ENCODE measurements around the gene SEMA3B. TPM values are rescaled to one million over a fixed set of nuclear protein-coding genes. Genes with fewer than 3 reads are reported as not detected.
"Not testable (repeated sequence)": the region's sequence is repeated elsewhere in the genome, so short reads cannot be mapped to it uniquely, and the experiment has no call there.

Gene SEMA3B
- polyA plus RNA-seq, 1 donor (not counting 4 experiments of a cell fraction or from before 2014, with no cell fraction given) = 0.58 TPM

- H3K27ac ChIP-seq (ENCODE audit: control insufficient read depth, insufficient read depth, low read length) = no peak overlapping the region
These were observed 2.5 kb downstream of the SEMA3B start for GRCh38 chr3:50271314-50271936.

DNA sequence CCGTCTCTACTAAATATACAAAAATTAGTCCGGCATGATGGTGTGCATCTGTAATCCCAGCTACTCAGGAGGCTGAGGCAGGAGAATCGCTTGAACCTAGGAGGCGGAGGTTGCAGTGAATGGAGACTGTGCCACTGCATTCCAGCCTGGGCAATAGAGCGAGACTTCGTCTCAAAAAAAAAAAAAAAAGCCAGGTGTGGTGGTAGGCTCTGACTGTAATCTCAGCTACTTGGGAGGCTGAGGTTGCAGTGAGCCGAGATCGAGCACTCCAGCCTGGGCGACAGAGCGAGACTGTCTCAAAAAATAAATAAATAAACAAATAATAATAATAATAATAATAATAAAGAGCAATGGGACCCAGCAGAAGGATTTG is 3.6 kb downstream of the SEMA3B start:
- H3K9ac ChIP-seq (ENCODE audit: control insufficient read depth, extremely low read depth, insufficient read depth, low read length); H3K9me1 ChIP-seq (ENCODE audit: control insufficient read depth, extremely low read depth, insufficient read depth, low read length); H2AFZ ChIP-seq (ENCODE audit: control insufficient read depth, low read length); H4K20me1 ChIP-seq (ENCODE audit: control insufficient read depth, extremely low read depth, insufficient read depth, low read length); H3K27ac ChIP-seq (ENCODE audit: control insufficient read depth, insufficient read depth, low read length); H3K36me3 ChIP-seq (ENCODE audit: control insufficient read depth in 2 of 2, extremely low read depth in 1 of 2, insufficient read depth in 2 of 2, low read length in 2 of 2); H3K4me3 ChIP-seq (ENCODE audit: control insufficient read depth in 2 of 3, extremely low read depth in 1 of 3, insufficient read depth in 2 of 3, low read depth in 1 of 3, low read length in 3 of 3); H3K9me3 ChIP-seq (ENCODE audit: control insufficient read depth, low read depth, low read length); dilution Hi-C loops (cut with MboI; ENCODE audit: extremely low pct_ligation_motif_present, low sequenced_read_pairs); DNase-seq (ENCODE audit: low read depth, low spot score); FAIRE-seq; H3K79me2 ChIP-seq (ENCODE audit: control insufficient read depth, insufficient read depth, low read length): not testable (repeated sequence)
- Histone ChIP-seq H3K27me3 (ENCODE audit: control insufficient read depth, extremely low read depth, insufficient read depth, low read length) (peaks cover 40% of the 10 kb centered on the region), H3K4me1 (ENCODE audit: control insufficient read depth, extremely low read depth, insufficient read depth, low read length) (peaks cover 28% of the 10 kb centered on the region), H3K4me2 (ENCODE audit: control insufficient read depth, extremely low read depth, insufficient read depth, low read depth, low read length) (peak overlapping the region; percentile 87)

More at GRCh38 chr3:50271314-50271936, 2.5 kb downstream of the SEMA3B start:
- DNase-seq (ENCODE audit: low read depth, low spot score) (no peak), FAIRE-seq (no peak)
- H3K79me2 ChIP-seq (ENCODE audit: control insufficient read depth, insufficient read depth, low read length) = no peaks in the 10 kb centered on the region
- no peaks in the 10 kb centered on the region for H3K9me1 ChIP-seq (ENCODE audit: control insufficient read depth, extremely low read depth, insufficient read depth, low read length)
- no peak overlapping the region for H2AFZ ChIP-seq (ENCODE audit: control insufficient read depth, low read length)
- H4K20me1 ChIP-seq (ENCODE audit: control insufficient read depth, extremely low read depth, insufficient read depth, low read length) = no peaks in the 10 kb centered on the region
- H3K36me3 ChIP-seq (ENCODE audit: control insufficient read depth in 2 of 2, extremely low read depth in 1 of 2, insufficient read depth in 2 of 2, low read length in 2 of 2) = no peaks in the 10 kb centered on the region
- no peak overlapping the region for H3K4me3 ChIP-seq (ENCODE audit: control insufficient read depth in 2 of 3, extremely low read depth in 1 of 3, insufficient read depth in 2 of 3, low read depth in 1 of 3, low read length in 3 of 3)
- peaks cover 28% of the 10 kb centered on the region for H3K4me1 ChIP-seq (ENCODE audit: control insufficient read depth, extremely low read depth, insufficient read depth, low read length)
- no peak overlapping the region for H3K9ac ChIP-seq (ENCODE audit: control insufficient read depth, extremely low read depth, insufficient read depth, low read length)
- no peaks in the 10 kb centered on the region for H3K9me3 ChIP-seq (ENCODE audit: control insufficient read depth, low read depth, low read length)
- no peak overlapping the region for H3K4me2 ChIP-seq (ENCODE audit: control insufficient read depth, extremely low read depth, insufficient read depth, low read depth, low read length)
- peaks cover 34% of the 10 kb centered on the region for H3K27me3 ChIP-seq (ENCODE audit: control insufficient read depth, extremely low read depth, insufficient read depth, low read length)
- dilution Hi-C loops (cut with MboI; ENCODE audit: extremely low pct_ligation_motif_present, low sequenced_read_pairs) = no loop called here
- TF ChIP-seq EZH2 (IDR thresholded peaks at IDR 0.05; ENCODE audit: low read length) = no peak
- TF ChIP-seq, protein P1, sequence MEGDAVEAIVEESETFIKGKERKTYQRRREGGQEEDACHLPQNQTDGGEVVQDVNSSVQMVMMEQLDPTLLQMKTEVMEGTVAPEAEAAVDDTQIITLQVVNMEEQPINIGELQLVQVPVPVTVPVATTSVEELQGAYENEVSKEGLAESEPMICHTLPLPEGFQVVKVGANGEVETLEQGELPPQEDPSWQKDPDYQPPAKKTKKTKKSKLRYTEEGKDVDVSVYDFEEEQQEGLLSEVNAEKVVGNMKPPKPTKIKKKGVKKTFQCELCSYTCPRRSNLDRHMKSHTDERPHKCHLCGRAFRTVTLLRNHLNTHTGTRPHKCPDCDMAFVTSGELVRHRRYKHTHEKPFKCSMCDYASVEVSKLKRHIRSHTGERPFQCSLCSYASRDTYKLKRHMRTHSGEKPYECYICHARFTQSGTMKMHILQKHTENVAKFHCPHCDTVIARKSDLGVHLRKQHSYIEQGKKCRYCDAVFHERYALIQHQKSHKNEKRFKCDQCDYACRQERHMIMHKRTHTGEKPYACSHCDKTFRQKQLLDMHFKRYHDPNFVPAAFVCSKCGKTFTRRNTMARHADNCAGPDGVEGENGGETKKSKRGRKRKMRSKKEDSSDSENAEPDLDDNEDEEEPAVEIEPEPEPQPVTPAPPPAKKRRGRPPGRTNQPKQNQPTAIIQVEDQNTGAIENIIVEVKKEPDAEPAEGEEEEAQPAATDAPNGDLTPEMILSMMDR (optimal IDR thresholded peaks at IDR 0.05 in 1 of 3, IDR thresholded peaks at IDR 0.05 in 1 of 3, conservative IDR thresholded peaks at IDR 0.05 in 1 of 3; ENCODE audit: extremely low read depth in 1 of 3, insufficient read depth in 2 of 3, low read length in 3 of 3) = no peak

Measured in keratinocyte (primary cell).